ENCODE results near the gene CASR.

CASR gene

DNA sequence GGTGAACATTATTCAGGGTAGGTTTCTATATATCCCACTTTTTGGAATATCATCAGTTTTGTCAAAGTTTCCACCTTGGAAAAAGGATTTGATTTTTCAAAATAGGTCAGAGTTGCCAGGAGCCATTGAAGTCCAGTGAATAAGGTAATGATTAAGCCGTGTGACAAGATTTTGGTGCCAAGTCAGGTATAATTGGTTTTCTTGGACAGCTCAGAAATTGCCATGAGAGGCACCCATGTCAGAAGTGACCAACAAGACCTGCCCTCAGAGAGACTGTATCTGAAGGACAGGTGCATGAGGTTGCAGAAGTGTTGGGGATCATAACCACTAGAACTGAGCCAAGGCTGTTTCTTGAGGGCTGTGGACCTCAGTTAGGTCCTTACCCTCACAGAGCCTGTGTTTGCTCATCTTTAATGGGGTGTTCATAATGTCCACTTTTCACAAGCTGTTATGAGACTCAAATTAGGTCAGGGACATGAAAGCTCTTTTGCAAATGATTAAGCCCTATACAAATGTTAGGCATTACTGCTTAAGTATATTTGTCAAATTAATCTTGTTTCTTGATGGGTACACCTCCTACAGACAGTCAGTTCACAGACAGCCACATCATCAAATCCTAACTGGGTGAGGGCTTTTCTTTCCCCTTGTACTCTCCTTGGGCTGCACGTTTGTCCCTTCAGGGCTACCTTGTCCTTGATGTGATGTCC, 32.3 kb downstream of the CASR start:
- DNase-seq: no peak

DNA sequence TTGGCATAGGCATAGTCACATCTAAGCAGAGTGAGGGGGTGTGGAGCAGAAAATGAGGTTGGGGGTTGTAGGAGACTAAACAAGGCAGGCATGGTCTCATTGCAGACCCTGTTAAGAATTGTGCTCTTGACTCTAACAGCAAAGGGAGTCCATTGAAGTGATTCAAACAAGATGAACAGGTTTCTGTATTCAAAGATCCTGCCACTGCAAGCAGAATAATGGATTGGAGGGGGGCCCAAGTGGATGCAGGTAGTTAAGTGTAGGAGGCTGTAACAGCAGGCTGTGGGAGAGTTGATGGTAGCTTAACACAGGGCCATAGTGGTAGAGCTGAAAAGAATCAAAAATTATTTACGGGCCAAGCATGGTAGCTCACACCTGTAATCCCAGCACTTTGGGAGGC, 34.4 kb downstream of the CASR start:
- DNase-seq: no peak

DNA sequence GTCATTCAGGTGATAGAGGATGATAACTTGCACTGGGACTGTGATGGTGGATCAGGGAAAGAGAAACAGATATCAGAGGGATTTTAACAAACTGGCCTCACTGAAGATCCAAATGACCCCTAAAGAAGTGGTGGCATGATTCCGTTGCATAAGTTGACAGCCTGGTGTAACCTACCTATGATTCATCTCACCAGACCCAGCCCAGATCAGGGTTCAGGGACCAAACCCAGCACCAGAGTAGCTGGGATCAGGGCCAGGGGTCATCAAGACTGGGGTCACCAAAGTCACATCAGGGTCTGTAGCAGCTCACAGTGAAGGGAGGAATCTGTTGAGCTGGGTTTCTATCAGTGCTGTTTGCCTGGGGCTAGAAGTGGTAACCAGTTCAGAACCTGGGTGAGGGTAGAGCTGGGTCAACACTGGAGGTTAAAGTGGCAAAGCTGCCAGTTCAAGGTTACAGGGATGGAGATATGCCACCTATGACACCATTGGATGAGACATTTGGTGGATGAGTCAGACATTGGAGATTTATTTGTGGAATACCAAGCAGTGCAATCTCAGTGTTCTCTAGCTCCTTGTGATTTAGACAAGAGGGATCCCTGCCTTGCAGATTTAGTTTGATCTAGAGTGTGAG, 35.9 kb downstream of the CASR start:
- no peak for DNase-seq

DNA sequence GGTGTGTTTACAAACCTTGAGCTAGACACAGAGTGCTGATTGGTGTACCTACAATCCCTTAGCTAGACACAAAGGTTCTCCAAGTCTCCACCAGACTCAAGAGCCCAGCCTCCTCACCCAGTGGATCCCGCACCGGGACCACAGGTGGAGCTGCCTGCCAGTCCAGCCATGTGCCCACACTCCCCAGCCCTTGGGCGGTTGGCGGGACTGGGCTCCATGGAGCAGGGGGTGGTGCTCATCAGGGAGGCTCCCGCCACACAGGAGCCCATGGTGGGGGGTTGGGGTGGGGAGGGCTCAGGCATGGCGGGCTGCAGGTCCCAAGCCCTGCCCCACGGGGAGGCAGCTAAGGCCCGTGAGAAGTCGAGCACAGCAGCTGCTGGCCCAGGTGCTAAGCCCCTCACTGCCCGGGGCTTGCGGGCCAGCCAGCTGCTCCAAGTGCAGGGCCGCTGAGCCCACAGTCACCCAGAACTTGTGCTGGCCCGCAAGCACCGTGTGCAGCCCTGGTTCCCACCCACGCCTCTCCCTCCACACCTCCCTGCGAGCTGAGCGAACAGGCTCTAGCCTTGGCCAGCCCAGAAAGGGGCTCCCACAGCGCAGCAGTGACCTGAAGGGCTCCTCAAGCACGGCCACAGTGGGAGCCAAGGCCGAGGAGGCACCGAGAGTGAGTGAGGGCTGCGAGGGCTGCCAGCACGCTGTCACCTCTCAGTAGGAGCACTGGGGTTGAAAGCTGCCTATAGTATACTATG, 43.7 kb downstream of the CASR start:
- DNase-seq: no peak

DNA sequence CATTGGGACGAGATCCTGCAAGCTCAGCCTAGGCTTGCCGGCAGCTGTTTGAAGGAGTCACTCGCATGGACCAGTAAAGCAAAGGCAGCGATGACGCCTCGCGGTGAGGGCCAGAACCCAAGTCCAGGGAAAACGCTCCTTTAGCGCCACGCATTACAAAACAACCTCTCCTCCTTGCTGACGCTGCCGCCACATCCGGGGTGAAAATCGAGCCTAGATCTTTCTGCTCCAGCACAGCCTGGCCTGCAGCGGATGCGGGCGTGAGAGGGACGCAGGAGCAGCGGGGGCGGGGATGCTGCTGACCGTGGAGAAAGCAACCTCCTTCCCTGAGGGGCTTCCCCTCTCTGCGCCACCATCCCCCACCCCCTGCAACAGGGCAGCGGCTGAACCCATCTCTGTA, 46.7 kb downstream of the CASR start:
- no peak for DNase-seq

DNA sequence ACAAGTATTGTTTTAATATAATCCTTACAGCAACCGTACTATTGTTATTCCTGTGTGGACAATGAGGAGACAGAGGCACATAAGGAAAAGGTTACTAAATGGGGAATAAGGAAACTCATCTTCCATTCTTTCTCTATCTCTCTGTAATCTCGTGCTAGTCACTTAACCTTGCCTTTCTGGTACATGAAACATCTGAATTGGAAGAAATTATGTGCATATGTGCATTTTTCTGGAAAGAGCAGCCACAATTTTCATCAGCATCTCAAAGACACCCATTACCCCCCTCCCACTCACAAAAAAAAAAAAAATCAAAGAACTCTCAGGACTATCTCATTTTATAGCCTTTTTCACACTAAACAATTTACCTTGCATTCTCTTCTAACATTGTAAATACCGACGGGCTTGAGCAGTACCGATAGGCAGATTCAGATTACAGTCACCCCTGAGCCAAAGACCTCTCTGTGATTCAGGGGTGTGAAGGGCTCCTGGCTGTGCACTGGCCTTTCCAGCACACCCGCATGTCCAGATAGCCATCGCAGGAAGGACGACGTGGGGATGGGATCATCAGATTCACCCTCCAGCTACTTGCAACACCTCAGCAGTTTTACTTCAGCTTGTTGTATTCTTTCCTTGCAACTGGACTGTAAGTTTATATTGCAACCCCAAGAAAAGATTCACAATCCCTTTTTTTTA, 48.1 kb downstream of the CASR start:
- no peak for DNase-seq

DNA sequence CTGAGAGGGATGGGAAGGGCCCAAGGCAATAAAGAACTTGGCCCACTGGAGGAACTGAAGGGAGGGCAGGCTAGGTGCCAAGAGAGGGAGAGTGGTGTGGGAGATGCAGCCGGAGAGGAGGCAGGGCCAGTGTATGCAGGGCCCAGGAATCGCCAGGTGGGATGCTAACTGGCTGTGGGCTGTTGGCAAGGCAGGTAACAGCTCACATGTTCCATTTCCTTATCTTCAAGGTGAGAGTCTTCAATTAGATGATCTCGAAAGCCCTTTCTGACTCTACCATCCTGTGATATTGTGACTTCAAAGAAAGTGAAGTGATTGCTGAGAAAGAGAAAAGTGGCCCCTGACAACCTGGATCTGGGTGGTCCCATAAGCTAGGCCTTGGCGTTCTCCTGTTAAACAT, 49.0 kb downstream of the CASR start:
- no peak for DNase-seq

DNA sequence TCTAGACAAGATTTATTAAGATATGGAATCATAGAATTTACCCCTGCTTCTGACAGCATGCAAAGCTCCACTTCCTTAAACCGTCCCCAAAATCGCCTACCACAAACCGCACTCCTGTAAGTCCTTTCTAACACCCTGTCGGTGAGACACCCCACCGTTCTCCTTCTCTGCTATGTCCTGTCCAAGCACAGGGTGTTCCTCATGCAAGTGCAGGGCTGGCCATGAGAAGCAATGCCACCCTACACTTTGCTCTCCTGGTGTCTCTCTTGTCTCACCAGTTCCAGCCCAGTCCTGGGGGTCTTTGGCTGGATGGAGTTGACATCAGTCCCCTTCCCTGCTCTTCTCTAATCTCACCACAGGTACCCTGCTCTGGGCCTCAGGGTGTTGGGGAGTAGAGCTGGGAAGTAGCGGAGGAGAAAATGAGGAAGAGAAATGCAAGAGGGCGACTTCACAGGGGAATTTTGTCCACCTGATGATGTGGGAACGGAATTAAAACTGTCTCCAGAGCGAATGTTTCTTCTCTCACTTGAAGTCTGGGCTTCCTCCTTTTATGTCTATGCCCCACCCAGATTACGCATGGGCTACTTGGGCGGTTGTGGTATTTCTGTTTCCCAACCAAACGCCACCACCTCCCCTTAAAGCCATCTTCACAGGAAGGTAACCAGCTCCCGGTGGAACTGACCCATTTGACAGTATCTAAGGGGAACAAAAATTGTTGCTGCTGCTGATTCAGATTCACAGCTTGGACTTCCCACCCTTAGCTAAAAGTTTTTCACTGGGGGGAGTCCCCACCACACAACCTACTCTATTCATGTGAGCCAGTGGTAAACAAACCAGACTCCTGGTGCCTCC, 49.9 kb downstream of the CASR start:
- no peak for DNase-seq

DNA sequence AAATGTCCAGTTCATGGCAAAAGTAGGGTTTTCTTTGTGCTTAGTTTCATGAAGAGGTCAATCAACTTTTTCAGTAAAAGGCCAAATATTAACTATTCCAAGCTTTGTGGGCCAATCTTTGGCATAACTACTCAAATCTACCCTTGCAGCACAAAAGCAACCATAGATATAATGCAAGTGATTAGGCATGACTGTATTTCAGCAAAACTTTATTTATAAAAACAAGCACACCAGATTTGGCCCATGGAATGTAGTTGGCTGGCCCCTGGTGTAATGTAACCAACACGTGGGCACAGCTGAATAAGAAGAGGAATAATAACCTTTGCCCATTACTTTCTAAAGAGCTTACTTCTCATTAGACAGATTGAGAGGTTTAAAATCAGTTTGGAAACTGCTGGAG, 50.6 kb downstream of the CASR start:
- DNase-seq: no peak

DNA sequence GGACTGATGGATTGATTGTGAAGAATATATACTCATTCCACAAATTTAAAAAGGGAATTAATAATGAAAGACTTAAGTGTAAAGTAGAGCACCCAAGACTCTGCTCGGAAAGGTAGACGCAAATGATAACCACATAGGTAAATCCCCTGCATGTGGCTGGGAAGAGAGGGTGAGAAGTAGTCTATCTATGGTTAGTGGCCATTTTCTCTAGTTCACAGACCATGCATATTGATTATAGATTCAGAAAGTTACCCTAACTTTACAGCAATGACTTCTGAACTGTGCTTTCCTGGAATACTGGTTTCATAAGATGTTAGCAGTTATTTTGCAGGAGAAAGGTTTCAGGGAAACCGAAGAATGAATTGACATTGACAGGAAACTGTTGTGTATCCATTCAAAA, 51.7 kb downstream of the CASR start:
- no peak for DNase-seq

DNA sequence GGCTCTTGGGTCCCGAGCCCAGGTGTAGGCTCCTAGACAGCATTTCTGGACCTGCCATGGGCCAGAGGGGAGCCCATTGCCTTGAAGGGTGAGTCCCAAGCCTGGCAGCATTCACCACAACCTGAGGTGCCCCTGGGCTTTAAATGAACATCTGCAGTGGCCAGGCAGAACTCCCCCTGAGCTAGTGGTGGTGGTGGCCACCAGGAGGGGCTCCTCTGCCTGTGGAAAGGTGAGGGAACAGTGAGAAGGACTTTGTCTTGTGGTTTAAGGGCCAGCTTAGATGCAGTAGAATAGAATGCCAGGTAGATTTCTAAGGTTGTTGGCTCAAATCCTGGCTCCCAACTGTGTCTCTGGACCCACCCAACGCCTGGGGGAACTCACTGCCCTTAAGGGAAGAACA, 55.6 kb downstream of the CASR start:
- DNase-seq: no peak

DNA sequence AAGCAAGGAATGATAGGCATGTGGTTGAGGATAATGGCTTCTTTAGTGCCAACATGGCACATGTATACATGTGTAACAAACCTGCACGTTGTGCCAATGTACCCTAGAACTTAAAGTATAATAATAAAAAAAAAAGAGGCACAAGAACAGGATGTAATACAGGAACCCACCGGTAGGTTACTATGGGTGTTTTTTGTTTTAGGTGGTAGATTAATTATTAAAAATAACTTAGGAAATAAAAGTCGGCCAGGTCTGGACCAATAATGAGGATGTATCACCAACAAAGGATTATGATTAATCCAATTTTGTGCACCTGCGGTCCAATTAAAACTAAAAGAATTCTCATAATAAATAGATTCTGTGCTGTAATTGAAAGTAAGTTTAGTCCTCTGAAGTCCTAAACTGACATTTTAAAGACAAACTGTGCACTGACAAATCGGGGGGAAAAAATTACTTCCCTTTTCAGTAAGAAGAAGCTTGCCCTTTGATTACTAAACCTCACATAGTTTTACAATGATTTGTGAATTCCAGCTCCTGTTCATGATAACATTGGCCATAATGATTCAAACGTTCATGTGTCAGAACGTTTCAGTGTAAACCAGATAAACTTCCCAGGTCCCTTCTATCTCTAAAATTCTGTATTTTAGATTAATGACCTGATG, 62.2 kb downstream of the CASR start:
- DNase-seq: no peak

DNA sequence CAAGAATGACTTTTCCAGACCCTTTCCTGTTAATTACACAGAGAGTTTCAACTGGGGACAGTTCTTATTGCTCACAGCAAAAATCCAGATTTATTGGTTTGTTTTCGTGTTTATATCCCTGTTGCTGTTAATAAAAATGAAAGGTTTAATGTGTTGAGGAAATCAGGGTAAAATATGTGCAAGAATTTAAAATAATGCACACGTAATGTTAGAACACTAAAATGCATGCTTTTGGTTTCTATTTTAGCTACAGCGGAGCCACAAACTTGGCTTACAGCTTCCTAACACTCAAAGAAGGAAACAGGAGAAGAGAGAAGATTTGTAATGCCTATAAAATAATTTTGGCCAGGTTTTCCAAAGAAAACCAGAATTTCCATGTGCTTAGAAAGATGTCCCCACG, 62.7 kb downstream of the CASR start:
- DNase-seq: no peak

DNA sequence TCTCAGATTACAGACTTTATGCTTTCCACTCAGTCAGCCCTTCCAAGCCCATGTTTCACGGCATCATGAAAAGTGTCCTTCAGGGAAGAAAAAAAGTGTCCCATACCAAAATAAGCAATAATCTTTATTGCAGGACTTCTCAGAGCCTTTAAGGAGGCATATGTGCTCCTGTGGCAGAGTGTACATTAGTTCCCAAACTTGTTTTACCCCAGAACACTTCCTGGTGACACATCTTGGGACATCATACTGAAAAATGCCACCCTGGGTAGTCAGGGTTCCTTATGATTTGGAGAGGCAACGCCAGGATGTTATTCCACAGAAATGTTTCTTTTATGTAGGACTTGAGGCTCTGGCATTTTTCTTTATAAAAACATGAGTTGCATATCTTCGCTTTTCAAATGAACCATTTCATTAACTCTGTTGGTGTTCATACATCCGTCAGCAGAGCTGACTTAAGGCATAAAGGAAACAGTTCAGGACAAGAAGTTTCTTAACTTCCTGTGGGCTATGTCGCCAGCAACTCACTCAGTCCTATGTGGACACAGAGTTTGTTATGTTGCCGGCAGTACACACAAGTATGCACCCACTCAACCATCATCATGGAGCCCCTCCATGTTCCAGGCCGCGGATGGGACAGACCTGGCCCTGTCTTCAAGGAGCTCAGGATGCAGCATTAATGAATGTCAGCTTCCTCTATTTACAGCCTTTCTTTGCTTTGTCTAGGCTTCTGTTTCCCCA, 63.8 kb downstream of the CASR start:
- no peak for DNase-seq

DNA sequence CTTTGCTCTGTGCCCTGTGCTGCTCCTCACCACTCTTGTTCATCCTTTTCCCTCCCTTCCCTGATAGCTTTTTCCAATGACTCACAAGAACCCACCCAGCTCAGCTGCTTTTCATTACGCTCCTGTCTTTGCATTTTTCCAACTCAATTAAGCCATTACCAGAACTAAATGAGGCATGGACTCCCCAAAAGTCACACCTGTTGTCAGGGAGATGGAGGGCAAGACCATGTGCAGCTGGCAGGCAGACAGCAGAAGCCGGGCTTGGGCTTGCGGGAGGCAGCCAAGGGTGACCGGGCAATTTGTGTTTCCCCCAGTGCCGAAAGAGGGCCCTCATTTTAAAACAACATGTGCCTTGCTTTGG, 64.3 kb downstream of the CASR start:
- no peak for DNase-seq

DNA sequence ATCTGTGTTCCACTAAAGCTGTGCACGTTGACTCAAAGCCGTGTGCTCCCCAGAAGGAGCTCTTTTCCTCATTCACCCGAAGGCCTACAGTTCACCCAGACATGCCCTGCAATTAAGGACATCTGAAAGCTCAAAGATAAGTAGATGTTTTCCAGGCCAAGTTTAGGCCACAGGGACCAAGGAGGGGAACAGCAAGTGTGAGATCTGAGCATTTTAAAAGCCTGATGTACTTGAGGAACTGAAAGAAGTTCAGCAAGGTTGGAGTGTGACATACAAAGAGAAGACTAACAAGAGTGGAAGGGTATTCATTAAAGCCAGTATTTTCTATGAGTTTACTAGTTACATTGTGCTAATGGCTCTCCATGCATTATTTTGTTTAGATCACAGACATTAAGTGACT, 68.0 kb downstream of the CASR start:
- no peak for DNase-seq

DNA sequence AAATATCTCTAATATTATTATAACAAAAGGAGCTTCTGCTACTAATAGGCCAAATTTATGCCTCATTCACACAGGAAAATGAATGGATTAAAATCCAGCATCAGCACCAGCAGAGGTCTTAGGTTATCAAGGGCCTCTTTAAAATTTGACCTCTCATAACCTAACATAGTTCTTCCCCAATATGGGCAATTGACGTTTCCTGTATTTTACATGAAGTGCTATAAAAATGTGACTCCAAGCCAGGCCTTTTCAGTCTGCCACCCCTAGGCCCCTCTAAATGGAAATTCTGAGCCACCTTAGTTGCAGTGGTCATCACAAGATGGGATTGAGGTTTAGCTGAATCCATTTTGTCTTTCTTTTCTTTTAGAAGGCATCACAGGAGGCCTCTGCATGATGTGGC, 70.1 kb downstream of the CASR start:
- DNase-seq: no peak

DNA sequence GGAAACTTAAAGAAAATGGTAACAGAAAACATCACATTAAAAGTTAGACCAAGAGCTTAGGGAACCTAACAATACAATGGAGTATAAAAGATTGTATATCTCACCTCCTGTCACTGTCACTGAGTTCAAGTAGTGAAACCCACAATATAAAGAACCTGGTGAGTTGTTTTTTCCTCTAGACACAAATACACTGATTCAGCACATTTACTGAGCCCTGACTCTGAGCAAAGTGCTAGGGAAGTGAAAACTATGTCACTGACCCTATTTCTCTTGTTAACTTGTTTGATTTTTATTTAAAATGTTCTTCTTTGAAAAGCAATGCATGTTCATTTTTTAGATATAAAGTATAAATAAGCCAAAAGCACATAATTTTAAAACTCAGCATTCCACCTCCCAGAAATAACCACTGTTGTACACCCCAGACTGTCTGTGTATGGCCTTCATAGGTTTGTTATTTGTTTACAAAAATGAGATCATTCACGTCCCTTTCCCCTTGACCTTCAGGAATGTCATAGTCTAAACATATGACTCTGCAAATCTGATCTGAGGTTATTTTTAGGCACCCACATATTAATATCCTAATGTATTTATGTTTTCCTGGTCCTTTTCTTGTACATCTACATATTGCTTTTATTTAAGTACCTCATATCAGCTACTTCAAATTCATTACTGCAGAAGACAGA, 72.4 kb downstream of the CASR start:
- peak; percentile 2 for DNase-seq

DNA sequence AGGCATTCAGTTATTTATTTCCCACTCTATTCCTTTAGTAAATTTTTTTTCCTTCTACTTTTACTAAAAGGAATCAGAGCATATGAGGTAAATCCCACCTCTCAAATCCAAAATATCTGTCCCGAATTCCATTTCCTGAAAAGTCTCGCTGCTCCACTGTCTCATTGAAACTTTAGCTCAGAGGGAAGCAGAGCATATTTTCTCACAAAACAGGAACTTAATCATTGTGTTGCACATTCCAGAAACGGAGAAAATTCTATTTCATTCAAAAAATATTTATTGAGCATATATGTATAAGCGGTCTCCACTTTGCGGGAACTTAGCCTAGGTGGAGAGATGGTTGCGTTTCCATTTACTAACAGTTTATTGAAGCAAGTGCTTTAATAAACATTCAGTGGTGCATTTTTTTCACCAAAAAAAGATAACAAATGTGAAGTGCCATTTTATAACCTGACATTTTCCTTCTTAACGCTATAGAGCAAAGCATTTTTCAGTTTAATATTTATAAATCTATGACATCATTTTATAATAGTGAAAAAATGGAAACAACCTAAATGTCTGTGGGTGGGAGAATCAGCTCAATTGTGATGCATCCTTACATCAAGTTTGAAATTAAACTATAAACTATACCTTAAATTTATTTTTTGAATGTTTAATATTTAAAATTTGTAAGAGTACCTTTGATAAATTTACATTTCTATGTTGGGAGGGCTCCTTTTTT, 74.3 kb downstream of the CASR start:
- no peak for DNase-seq

DNA sequence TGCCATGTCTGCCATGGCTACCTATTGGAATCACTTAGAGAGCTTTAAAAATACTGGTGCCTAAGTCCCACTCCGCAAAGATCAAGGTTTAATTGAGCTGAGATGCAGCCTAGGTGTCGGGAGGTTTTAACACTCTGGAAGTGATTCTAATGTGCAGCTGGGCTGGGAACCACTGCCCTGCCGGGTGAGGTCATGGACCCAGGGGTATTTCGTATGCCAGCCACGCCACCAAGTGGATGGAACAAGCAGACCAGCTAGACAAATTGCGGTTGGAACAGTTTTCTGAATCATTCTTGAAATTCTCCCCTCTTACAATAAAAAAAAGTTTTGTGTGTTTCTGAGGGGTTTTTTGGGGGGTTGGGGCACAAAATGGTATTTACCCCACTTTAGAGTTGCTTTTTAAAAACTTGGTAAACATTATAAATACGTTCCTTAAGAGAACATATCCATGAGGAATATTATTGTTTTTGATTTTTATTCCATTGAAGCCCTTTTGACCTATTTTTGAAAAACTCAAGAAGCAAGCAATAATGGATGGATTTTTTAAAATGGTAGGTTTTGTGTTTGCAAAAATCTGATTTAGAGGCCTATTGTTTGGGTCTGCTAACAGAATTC, 75.4 kb downstream of the CASR start:
- DNase-seq: peak; percentile 68
